Type B pancreatic cell (in vitro differentiated cells): ENCODE results near the gene TCEANC2. TPM values are rescaled to one million over a fixed set of nuclear protein-coding genes. Genes with fewer than 3 reads are reported as not detected.

Experiments
- DNase-seq: peaks from one replicate; pipeline ENCODE4 v3.0.0; 2021; ENCODE audit warnings: mixed read lengths; ENCODE audit not compliant: unreplicated experiment; ENCODE audit errors: extremely low spot score
- H3K27ac Mint-ChIP-seq: 2 replicates; pipeline ENCODE4 v1.8.0; 2021; ENCODE audit warnings: mild to moderate bottlenecking, mixed read lengths
- H3K27me3 Mint-ChIP-seq: 2 replicates; pipeline ENCODE4 v1.8.0; 2021; ENCODE audit warnings: mixed read lengths
- H3K36me3 Mint-ChIP-seq: 2 replicates; pipeline ENCODE4 v1.8.0; 2021; ENCODE audit warnings: mixed read lengths
- H3K4me1 Mint-ChIP-seq: one replicate; pipeline ENCODE4 v1.8.0; 2021; ENCODE audit warnings: mixed read lengths; ENCODE audit not compliant: unreplicated experiment
- H3K4me3 Mint-ChIP-seq: 2 replicates; pipeline ENCODE4 v1.8.0; 2021; ENCODE audit warnings: mild to moderate bottlenecking, mixed read lengths
- H3K9me3 Mint-ChIP-seq: 2 replicates; pipeline ENCODE4 v1.8.0; 2021; ENCODE audit warnings: mixed read lengths
- total RNA-seq: library from RNA; stranded (reverse); gene quantifications from 2 replicates; pipeline ENCODE4 v1.2.1, GENCODE V29; 2021; ENCODE audit warnings: low replicate concordance
- TF ChIP-seq, protein P1 (sequence below): fragments of 200-600 bp; sonication (generic); conservative IDR thresholded peaks from 2 replicates; pipeline ENCODE4 v1.5.0; 2021; ENCODE audit warnings: antibody characterized with exemption, mild to moderate bottlenecking

TCEANC2 gene
- total RNA-seq, 1 donor from 2014 or later, result 7.6 TPM

DNA sequence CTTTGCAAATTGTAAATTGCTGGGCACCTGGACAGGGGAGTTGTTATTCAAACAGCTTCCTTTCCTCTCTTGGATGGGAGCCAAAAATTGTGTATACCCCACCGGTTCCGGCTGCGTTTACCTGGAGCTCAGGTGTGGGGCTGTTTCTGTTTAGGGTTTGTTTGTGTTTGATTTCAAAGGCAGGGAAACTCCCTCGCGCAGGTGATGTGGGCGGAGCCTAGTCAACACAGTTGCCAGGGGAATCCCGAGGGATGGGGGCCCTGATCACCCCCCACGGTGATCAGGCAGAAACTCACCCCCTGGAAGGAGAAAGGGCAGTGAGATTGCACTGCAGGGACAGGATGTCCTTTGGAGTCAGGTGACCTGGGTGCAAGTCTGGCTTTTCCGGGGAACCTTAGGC, 71.1 kb downstream of the TCEANC2 start:
- Mint-ChIP-seq H3K9me3 (peaks cover 5% of the 10 kb centered on the region), H3K27me3 (peaks cover 17% of the 10 kb centered on the region), H3K27ac (no peak overlapping the region), H3K4me1 (peaks cover 24% of the 10 kb centered on the region), H3K4me3 (no peak overlapping the region), H3K36me3 (no peaks in the 10 kb centered on the region)
- TF ChIP-seq, protein P1, sequence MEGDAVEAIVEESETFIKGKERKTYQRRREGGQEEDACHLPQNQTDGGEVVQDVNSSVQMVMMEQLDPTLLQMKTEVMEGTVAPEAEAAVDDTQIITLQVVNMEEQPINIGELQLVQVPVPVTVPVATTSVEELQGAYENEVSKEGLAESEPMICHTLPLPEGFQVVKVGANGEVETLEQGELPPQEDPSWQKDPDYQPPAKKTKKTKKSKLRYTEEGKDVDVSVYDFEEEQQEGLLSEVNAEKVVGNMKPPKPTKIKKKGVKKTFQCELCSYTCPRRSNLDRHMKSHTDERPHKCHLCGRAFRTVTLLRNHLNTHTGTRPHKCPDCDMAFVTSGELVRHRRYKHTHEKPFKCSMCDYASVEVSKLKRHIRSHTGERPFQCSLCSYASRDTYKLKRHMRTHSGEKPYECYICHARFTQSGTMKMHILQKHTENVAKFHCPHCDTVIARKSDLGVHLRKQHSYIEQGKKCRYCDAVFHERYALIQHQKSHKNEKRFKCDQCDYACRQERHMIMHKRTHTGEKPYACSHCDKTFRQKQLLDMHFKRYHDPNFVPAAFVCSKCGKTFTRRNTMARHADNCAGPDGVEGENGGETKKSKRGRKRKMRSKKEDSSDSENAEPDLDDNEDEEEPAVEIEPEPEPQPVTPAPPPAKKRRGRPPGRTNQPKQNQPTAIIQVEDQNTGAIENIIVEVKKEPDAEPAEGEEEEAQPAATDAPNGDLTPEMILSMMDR, result no peak
- DNase-seq, result no peak

DNA sequence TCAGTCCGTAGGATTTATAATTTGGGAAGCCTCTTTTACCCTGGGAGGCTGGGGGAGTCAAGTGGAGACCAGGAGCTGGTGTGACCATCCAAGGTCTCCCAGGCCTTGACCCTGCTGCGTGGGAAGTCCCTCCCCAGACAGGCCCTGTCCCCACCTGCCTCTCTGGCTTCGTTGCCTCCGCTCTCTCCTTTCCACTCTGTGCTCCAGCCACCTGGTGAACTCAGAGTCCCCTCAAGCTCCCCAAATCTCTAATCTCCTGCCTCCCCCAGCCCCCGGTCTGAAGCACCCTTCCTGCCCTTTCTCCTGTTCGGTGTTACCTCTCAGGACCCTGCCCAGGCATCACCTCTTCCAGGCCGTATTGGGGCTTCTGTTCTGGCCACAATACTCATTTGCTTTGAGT, 71.5 kb downstream of the TCEANC2 start:
- Mint-ChIP-seq H3K27ac (no peak overlapping the region), H3K9me3 (peaks cover 5% of the 10 kb centered on the region), H3K27me3 (peaks cover 17% of the 10 kb centered on the region), H3K4me1 (peaks cover 24% of the 10 kb centered on the region), H3K36me3 (no peaks in the 10 kb centered on the region), H3K4me3 (no peak overlapping the region)
- TF ChIP-seq, protein P1, result no peak
- DNase-seq, result no peak

DNA sequence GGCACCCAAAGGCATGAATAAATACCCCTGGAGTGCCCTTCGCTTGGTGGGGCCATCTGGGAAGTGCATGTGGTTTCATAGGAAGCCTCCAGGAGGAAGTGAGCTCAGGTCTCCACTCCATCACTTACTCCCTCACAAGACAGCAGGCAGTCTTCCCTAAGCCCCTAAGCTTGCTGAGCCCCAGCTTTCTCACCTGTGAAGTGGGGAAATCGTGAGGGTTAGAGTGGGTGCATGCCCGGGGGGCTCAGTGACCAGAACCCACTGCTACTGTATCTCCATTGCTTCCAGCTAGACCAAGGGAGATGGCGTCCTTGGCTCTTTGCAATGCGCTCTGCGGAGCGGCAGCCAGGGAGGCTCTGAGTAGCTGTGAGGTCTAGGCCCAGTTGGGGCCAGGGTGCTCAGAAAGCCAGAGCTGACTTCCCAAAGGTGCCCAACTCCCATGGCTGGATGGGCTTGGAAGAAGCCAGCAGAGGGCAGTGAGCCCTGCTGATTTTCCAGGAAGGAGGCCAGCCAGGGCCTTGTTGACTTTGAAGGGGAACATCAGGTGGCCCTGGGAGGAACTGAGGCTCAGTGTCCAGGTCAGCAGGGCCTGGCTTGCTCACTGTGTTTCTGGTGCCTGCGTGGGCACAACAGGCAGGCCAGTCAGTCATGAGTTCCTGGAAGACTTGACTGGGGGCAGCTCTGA, 72.1 kb downstream of the TCEANC2 start:
- no peak for DNase-seq
- Mint-ChIP-seq H3K4me1 (peaks cover 24% of the 10 kb centered on the region), H3K4me3 (no peak overlapping the region), H3K27ac (no peak overlapping the region), H3K27me3 (peaks cover 17% of the 10 kb centered on the region), H3K36me3 (no peaks in the 10 kb centered on the region), H3K9me3 (peaks cover 5% of the 10 kb centered on the region)
- TF ChIP-seq, protein P1, result no peak

DNA sequence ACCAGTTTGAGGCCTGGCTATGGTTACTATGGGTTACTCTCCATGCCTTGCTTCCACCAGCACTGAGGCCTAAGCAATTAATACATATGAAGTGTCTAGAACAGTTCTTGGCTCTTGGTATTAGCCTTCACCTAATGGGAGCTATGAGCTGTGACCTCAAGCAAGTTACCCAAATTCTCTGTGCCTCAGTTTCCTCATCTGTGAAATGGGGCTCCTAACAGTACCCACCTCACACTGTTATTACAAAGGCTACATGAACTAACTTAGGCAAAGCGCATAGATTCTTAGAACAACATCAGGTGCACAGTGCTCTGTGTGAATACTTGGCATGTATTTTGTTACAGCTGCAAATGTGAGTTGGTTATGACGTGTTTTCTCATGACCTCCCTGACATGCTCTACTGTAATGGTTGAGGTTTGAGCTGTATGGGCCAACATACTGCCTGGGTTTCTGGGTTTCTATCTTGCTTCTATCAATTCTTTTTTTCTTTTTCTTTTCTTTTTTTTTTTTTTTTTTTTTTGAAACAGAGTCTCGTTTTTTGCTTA, 72.9 kb downstream of the TCEANC2 start:
- Mint-ChIP-seq H3K27me3 (peaks cover 16% of the 10 kb centered on the region), H3K4me1 (peaks cover 22% of the 10 kb centered on the region), H3K36me3 (no peaks in the 10 kb centered on the region), H3K27ac (no peak overlapping the region), H3K4me3 (no peak overlapping the region), H3K9me3 (peaks cover 5% of the 10 kb centered on the region)
- TF ChIP-seq, protein P1, result no peak
- DNase-seq, result no peak

DNA sequence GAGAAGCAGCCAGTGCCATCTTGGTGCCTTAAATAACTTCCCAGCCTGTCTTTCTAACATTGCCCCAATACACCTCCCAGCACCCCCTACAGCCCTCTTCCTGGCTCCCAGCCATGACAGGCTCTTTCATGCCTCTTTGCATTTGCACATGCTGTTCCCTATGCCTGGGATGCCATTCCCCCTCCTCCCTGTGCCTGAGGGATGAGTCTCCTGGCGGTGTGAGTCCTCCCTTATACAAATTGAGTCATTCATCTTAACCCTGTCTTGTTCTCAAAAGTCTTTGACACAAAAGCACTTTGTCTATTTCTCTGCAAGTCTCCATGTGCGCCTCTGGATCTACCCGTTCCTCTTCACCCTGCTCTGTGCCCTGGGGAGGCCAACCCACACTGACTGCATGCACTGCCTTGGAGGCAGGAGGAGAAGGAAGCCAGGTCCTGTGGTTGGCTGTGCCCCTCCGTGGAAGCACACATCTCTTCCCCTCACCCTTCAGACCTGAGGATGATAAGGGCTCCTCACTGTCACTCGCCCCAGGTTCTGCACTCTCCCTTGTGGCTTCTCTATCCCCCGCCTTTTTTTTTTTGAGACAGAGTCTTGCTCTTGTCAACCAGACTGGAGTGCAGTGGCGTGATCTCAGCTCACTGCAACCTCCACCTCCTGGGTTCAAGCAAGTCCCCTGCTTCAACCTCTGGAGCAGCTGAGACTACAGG, 74.3 kb downstream of the TCEANC2 start:
- H3K27ac Mint-ChIP-seq, result peak overlapping the region; percentile 37

More for the DNA sequence above, 74.3 kb downstream of the TCEANC2 start:
- Mint-ChIP-seq H3K27me3 (peaks cover 13% of the 10 kb centered on the region), H3K9me3 (peaks cover 5% of the 10 kb centered on the region), H3K4me1 (peaks cover 14% of the 10 kb centered on the region), H3K4me3 (no peak overlapping the region), H3K36me3 (no peaks in the 10 kb centered on the region)
- DNase-seq, result no peak
- TF ChIP-seq, protein P1, result no peak
